Placental pericyte (primary cell): ENCODE results near the gene MEGF11. TPM values are rescaled to one million over a fixed set of nuclear protein-coding genes. Genes with fewer than 3 reads are reported as not detected.

ENCODE experiments used
- small RNA-seq: library from RNA; depleted of rRNA; stranded (forward); fragments of <200 nt; gene quantifications from one replicate; pipeline ENCODE3, GENCODE V24; 2012; ENCODE audit warnings: low replicate concordance
- total RNA-seq: library from RNA; depleted of rRNA; stranded (reverse); fragments of >200 nt; gene quantifications from 2 replicates; pipeline ENCODE4 v1.2.3, GENCODE V29; 2012

The MEGF11 gene
- under 0.01 TPM in 1 of 2 replicates, not detected in the other for total RNA-seq

GRCh38 chr15:66253418-66254088 is at the start of gene MEGF11:
Gene MEGF11, minus strand, starts transcription at chr15:66253750. Its CDS starts 125,347 bp downstream, at chr15:66128403.

GRCh38 chr15:66293419-66294156 is 40.0 kb upstream of the MEGF11 start, which contains the start of gene DIS3L:
Gene DIS3L, plus strand, starts transcription at chr15:66293568. Its CDS starts 29 bp downstream, at chr15:66293597.

DNA sequence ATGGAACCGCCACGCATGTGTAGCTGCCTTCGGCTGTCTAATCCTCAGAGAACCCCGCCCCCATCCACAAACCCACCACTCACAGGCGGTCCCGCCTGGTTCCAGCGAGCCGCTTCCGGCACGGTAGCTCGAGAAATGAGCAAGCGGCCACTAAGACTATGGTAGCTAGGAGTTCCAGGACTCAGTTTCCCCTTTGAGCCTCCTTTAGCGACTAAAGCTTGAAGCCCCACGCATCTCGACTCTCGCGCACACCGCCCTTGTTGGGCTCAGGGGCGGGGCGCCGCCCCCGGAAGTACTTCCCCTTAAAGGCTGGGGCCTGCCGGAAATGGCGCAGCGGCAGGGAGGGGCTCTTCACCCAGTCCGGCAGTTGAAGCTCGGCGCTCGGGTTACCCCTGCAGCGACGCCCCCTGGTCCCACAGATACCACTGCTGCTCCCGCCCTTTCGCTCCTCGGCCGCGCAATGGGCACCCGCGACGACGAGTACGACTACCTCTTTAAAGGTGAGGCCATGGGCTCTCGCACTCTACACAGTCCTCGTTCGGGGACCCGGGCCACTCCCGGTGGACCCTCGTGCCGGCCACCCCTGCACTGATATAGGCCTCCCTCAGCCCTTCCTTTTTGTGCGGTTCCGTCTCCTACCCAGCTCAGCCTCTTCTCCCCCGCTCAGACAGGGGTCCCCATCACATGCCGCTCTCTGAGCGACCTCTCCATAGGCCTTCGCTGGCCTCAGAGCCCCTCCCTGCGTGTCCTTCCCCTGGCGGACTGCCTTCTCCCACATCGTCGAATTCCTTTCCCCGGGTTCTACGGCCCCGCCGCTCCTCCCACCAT is 384.2 kb downstream of the MEGF11 start, which contains the start of gene RAB11A:
Gene RAB11A (plus strand): TSS at position 366 of the 828 bp plus-strand sequence. CDS start 95 bp downstream, at position 461.

Small RNA genes within 50 kb of the gene (small RNA-seq; reads per million reads assigned to genes)
- not detected for gene MIR4311

Other genes with a start within 250 kb of the MEGF11 start
- gene DIS3L, start 39.8 kb upstream of the MEGF11 start, total RNA-seq: 16.4 and 20.6 TPM in 2 replicates
- 3.5 and 13.5 TPM in 2 replicates for gene TIPIN, start 102.9 kb upstream of the MEGF11 start, total RNA-seq
- 27.6 and 41.5 TPM in 2 replicates for gene MAP2K1, start 133.2 kb upstream of the MEGF11 start, total RNA-seq
- 13.5 and 20.6 TPM in 2 replicates for gene SNAPC5, start 244.0 kb upstream of the MEGF11 start, total RNA-seq